ENCODE results near the gene TCP11X2.
"Not testable (repeated sequence)": the region's sequence is repeated elsewhere in the genome, so short reads cannot be mapped to it uniquely, and the experiment has no call there.

DNA sequence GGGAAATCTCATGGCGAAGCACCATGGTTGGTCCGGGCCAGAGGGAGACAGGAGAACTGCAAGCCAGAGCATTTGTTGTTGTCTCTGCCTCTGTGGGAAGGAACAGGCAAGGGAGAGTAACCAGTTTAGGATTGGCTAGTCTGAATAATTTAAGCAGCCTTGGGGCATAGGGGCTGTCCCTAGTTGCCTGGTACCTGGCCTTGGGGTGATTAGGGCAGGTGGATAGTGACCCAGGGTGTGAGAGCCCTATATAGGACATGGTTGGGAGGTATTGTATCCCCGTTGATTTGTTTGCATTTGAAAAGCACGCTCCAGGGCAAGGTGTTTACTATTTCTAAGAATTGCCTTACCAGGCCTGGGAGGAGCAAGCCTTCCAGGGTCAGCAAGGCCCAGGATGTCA lies 57.1 kb downstream of the TCP11X2 start:
- not testable (repeated sequence) for TF ChIP-seq CTCF, EZH2, EZH2phosphoT487 (IDR thresholded peaks at IDR 0.05)
